ENCODE data around the gene CENPM.
A peak's percentile ranks its signal among the peaks of the same experiment; 100 is the strongest.

The CENPM gene

GRCh38 chr22:41948142-41948541 is 1.2 kb upstream of the CENPM start:
- Mint-ChIP-seq H3K36me3 (peaks cover 2% of the 10 kb centered on the region), H3K4me1 (ENCODE audit: low read depth) (peaks cover 7% of the 10 kb centered on the region), H3K4me3 (peak overlapping the region; percentile 88), H3K9me3 (ENCODE audit: low read depth) (no peaks in the 10 kb centered on the region), H3K27me3 (no peaks in the 10 kb centered on the region), H3K27ac (no peak overlapping the region)

- no peaks in the 10 kb centered on the region for H3K9me3 Mint-ChIP-seq (ENCODE audit: low read depth)
- no peaks in the 10 kb centered on the region for H3K27me3 Mint-ChIP-seq
- H3K4me3 Mint-ChIP-seq = peak overlapping the region; percentile 88
- H3K27ac Mint-ChIP-seq = no peak overlapping the region
- H3K4me1 Mint-ChIP-seq (ENCODE audit: low read depth) = peaks cover 7% of the 10 kb centered on the region
- H3K36me3 Mint-ChIP-seq = peaks cover 2% of the 10 kb centered on the region
These were observed 600 bp upstream of the CENPM start for GRCh38 chr22:41947424-41948080.

GRCh38 chr22:41943661-41944209 is 3.2 kb downstream of the CENPM start:
- peaks cover 5% of the 10 kb centered on the region for H3K36me3 Mint-ChIP-seq
- H3K4me1 Mint-ChIP-seq (ENCODE audit: low read depth) = peaks cover 37% of the 10 kb centered on the region
- peak overlapping the region; percentile 76 for H3K4me3 Mint-ChIP-seq
- no peaks in the 10 kb centered on the region for H3K9me3 Mint-ChIP-seq (ENCODE audit: low read depth)
- H3K27ac Mint-ChIP-seq = peak overlapping the region; percentile 81
- no peaks in the 10 kb centered on the region for H3K27me3 Mint-ChIP-seq

- Mint-ChIP-seq H3K9me3 (ENCODE audit: low read depth) (no peaks in the 10 kb centered on the region), H3K27me3 (no peaks in the 10 kb centered on the region), H3K27ac (peak overlapping the region; percentile 100), H3K4me3 (peak overlapping the region; percentile 87), H3K4me1 (ENCODE audit: low read depth) (peaks cover 39% of the 10 kb centered on the region), H3K36me3 (peaks cover 5% of the 10 kb centered on the region)
These were observed 5.9 kb downstream of the CENPM start for GRCh38 chr22:41940832-41941765.

GRCh38 chr22:41939981-41940831 is 6.7 kb downstream of the CENPM start:
- H3K36me3 Mint-ChIP-seq = peaks cover 5% of the 10 kb centered on the region
- peak overlapping the region; percentile 87 for H3K4me3 Mint-ChIP-seq
- peaks cover 36% of the 10 kb centered on the region for H3K4me1 Mint-ChIP-seq (ENCODE audit: low read depth)
- peak overlapping the region; percentile 100 for H3K27ac Mint-ChIP-seq
- no peaks in the 10 kb centered on the region for H3K27me3 Mint-ChIP-seq
- no peaks in the 10 kb centered on the region for H3K9me3 Mint-ChIP-seq (ENCODE audit: low read depth)

- Mint-ChIP-seq H3K27ac (no peak overlapping the region), H3K9me3 (ENCODE audit: low read depth) (no peaks in the 10 kb centered on the region), H3K4me1 (ENCODE audit: low read depth) (peaks cover 31% of the 10 kb centered on the region), H3K36me3 (peaks cover under 1% of the 10 kb centered on the region), H3K4me3 (no peak overlapping the region), H3K27me3 (no peaks in the 10 kb centered on the region)
These were observed 10.1 kb downstream of the CENPM start for GRCh38 chr22:41936894-41937169.

GRCh38 chr22:41935509-41935908 is 11.4 kb downstream of the CENPM start:
- H3K4me1 Mint-ChIP-seq (ENCODE audit: low read depth) = peaks cover 17% of the 10 kb centered on the region
- no peaks in the 10 kb centered on the region for H3K27me3 Mint-ChIP-seq
- H3K9me3 Mint-ChIP-seq (ENCODE audit: low read depth) = no peaks in the 10 kb centered on the region
- H3K36me3 Mint-ChIP-seq = no peaks in the 10 kb centered on the region
- H3K27ac Mint-ChIP-seq = peak overlapping the region; percentile 28
- H3K4me3 Mint-ChIP-seq = no peak overlapping the region

- Mint-ChIP-seq H3K27me3 (no peaks in the 10 kb centered on the region), H3K36me3 (no peaks in the 10 kb centered on the region), H3K4me3 (no peak overlapping the region), H3K9me3 (ENCODE audit: low read depth) (no peaks in the 10 kb centered on the region), H3K4me1 (ENCODE audit: low read depth) (peaks cover 12% of the 10 kb centered on the region), H3K27ac (no peak overlapping the region)
These were observed 12.0 kb downstream of the CENPM start for GRCh38 chr22:41935015-41935351.

GRCh38 chr22:41934284-41935014 is 12.5 kb downstream of the CENPM start:
- H3K4me3 Mint-ChIP-seq = no peak overlapping the region
- H3K27me3 Mint-ChIP-seq = no peaks in the 10 kb centered on the region
- no peak overlapping the region for H3K27ac Mint-ChIP-seq
- peaks cover 7% of the 10 kb centered on the region for H3K4me1 Mint-ChIP-seq (ENCODE audit: low read depth)
- no peaks in the 10 kb centered on the region for H3K9me3 Mint-ChIP-seq (ENCODE audit: low read depth)
- no peaks in the 10 kb centered on the region for H3K36me3 Mint-ChIP-seq

GRCh38 chr22:41933411-41934177 is 13.4 kb downstream of the CENPM start:
- H3K4me3 Mint-ChIP-seq = no peak overlapping the region
- H3K27me3 Mint-ChIP-seq = no peaks in the 10 kb centered on the region
- no peaks in the 10 kb centered on the region for H3K36me3 Mint-ChIP-seq
- H3K27ac Mint-ChIP-seq = no peak overlapping the region
- peaks cover 7% of the 10 kb centered on the region for H3K4me1 Mint-ChIP-seq (ENCODE audit: low read depth)
- H3K9me3 Mint-ChIP-seq (ENCODE audit: low read depth) = no peaks in the 10 kb centered on the region

- H3K36me3 Mint-ChIP-seq = no peaks in the 10 kb centered on the region
- H3K27me3 Mint-ChIP-seq = no peaks in the 10 kb centered on the region
- H3K27ac Mint-ChIP-seq = no peak overlapping the region
- H3K9me3 Mint-ChIP-seq (ENCODE audit: low read depth) = no peaks in the 10 kb centered on the region
- no peak overlapping the region for H3K4me3 Mint-ChIP-seq
- peaks cover 16% of the 10 kb centered on the region for H3K4me1 Mint-ChIP-seq (ENCODE audit: low read depth)
These were observed 14.6 kb downstream of the CENPM start for GRCh38 chr22:41932353-41932752.

- no peak overlapping the region for H3K4me3 Mint-ChIP-seq
These were observed 15.2 kb downstream of the CENPM start for GRCh38 chr22:41931701-41932269.

GRCh38 chr22:41929418-41929810 is 17.5 kb downstream of the CENPM start:
- Mint-ChIP-seq H3K9me3 (ENCODE audit: low read depth) (no peaks in the 10 kb centered on the region), H3K4me1 (ENCODE audit: low read depth) (peaks cover 23% of the 10 kb centered on the region), H3K27me3 (no peaks in the 10 kb centered on the region), H3K36me3 (no peaks in the 10 kb centered on the region), H3K4me3 (no peak overlapping the region), H3K27ac (no peak overlapping the region)

More at GRCh38 chr22:41931701-41932269, 15.2 kb downstream of the CENPM start:
- Mint-ChIP-seq H3K9me3 (ENCODE audit: low read depth) (no peaks in the 10 kb centered on the region), H3K36me3 (no peaks in the 10 kb centered on the region), H3K4me1 (ENCODE audit: low read depth) (peaks cover 17% of the 10 kb centered on the region), H3K27ac (no peak overlapping the region), H3K27me3 (no peaks in the 10 kb centered on the region)
